Measurements from ENCODE around the gene KCNQ1. TPM values are rescaled to one million over a fixed set of nuclear protein-coding genes. Genes with fewer than 3 reads are reported as not detected.
A peak's percentile ranks its signal among the peaks of the same experiment; 100 is the strongest.

KCNQ1 gene
- total and polyA plus RNA-seq, 3 experiments from 2014 or later = 2.6 to 5.7 (median 3.4) TPM

DNA sequence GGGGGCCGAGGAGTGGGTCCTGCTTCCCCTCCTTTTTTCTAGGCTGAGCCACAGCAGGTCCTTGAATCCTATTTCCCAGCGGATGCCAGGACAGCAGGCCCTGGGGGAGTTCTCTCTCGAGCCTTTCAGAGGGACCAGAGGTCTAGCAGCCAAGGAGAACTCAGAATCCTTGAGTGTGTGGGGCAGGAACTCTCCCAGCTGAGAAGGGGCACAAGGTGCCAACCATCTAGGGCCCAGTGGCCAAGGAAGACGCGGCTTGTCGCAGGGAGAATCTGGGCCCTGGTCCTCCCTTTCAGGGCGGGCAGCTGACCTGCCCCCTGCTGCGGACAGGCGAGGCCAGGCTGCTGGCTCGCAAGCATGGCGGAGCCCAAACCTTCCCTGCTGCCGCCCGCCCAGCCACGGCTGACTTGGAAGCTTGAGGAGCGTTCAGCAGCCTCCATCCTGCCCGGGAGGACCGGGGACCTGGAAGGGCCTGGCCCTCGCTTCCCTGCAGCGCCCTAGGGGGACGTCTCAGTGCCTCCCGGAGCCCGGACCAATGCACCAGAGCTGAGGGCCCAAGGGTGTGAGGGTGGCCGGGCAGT lies 45.2 kb upstream of the KCNQ1 start:
- H3K4me1 ChIP-seq (ENCODE audit: insufficient read depth, low read length) = peaks cover 24% of the 10 kb centered on the region
- H3K27me3 ChIP-seq (ENCODE audit: insufficient read depth, low read length, poor library complexity, severe bottlenecking) = no peaks in the 10 kb centered on the region
- no peaks in the 10 kb centered on the region for H3K9me3 Mint-ChIP-seq
- POLR2A ChIA-PET = interaction anchor here (1.1 to 2.6 kb wide), 5 partner anchors 13 to 98 kb away, joined by 3 to 26 read pairs (median 4); partner anchors contain the start of genes C11orf21, CD81 and TSPAN32
- peaks cover 0 to 60% (median 0%) of the 10 kb centered on the region in 3 donors for H3K36me3 Mint-ChIP-seq
- no peaks in the 10 kb centered on the region for H3K9me3 ChIP-seq (ENCODE audit: low read length)
- peak overlapping the region; percentile 88 to 99 (median 91) for H3K4me3 Mint-ChIP-seq
- peak overlapping the region; percentile 97 for H3K27ac ChIP-seq (ENCODE audit: low read depth, low read length)
- H3K4me1 Mint-ChIP-seq = peaks cover 10 to 34% (median 18%) of the 10 kb centered on the region in 3 donors
- no peaks in the 10 kb centered on the region for H3K36me3 ChIP-seq (ENCODE audit: insufficient read depth, low read length)
- CTCF ChIA-PET = interaction anchor here (1.1 to 6.4 kb wide), 10 partner anchors 9 to 488 kb away, joined by 3 to 53 read pairs (median 4); partner anchors contain the start of genes C11orf21 and TSPAN32
- H3K27me3 Mint-ChIP-seq = peaks cover 0 to 3% of the 10 kb centered on the region in 2 donors
- peak overlapping the region; percentile 90 to 98 (median 96) for H3K27ac Mint-ChIP-seq
- DNase-seq = peak in 2 of 5 donors; percentile 20 to 61
- H3K4me3 ChIP-seq (ENCODE audit: low read length) = peak overlapping the region; percentile 89

GRCh38 chr11:2400069-2400761 lies 44.6 kb upstream of the KCNQ1 start, which contains the start of gene TSSC4:
TSSC4 (plus strand) TSS chr11:2400750; CDS start chr11:2402634, 1,884 bp downstream.
- H3K4me1 ChIP-seq (ENCODE audit: insufficient read depth, low read length) = peaks cover 24% of the 10 kb centered on the region
- H3K27ac Mint-ChIP-seq = peak within 1 kb of the TSS; percentile 90 to 98 (median 96)
- peak within 1 kb of the TSS; percentile 97 for H3K27ac ChIP-seq (ENCODE audit: low read depth, low read length)
- no peaks in the 10 kb centered on the region for H3K36me3 ChIP-seq (ENCODE audit: insufficient read depth, low read length)
- peak within 1 kb of the TSS; percentile 89 for H3K4me3 ChIP-seq (ENCODE audit: low read length)
- H3K9me3 ChIP-seq (ENCODE audit: low read length) = no peaks in the 10 kb centered on the region
- peak within 1 kb of the TSS; percentile 88 to 99 (median 91) for H3K4me3 Mint-ChIP-seq
- H3K27me3 ChIP-seq (ENCODE audit: insufficient read depth, low read length, poor library complexity, severe bottlenecking) = no peaks in the 10 kb centered on the region
- ChIA-PET POLR2A (interaction anchor here (0.6 to 2.6 kb wide), 10 partner anchors 13 to 492 kb away, joined by 3 to 26 read pairs (median 6); partner anchors contain the start of genes C11orf21, CD81 and TSPAN32), CTCF (interaction anchor here (0.7 to 6.4 kb wide), 19 partner anchors 9 to 488 kb away, joined by 3 to 53 read pairs (median 4); partner anchors contain the start of genes C11orf21, CD81 and TSPAN32)
- H3K27me3 Mint-ChIP-seq = peaks cover 0 to 3% of the 10 kb centered on the region in 2 donors
- peaks cover 0 to 59% (median 0%) of the 10 kb centered on the region in 3 donors for H3K36me3 Mint-ChIP-seq
- H3K9me3 Mint-ChIP-seq = no peaks in the 10 kb centered on the region
- peaks cover 10 to 34% (median 15%) of the 10 kb centered on the region in 3 donors for H3K4me1 Mint-ChIP-seq
- peak; percentile 99 to 100 (median 100) for DNase-seq

DNA sequence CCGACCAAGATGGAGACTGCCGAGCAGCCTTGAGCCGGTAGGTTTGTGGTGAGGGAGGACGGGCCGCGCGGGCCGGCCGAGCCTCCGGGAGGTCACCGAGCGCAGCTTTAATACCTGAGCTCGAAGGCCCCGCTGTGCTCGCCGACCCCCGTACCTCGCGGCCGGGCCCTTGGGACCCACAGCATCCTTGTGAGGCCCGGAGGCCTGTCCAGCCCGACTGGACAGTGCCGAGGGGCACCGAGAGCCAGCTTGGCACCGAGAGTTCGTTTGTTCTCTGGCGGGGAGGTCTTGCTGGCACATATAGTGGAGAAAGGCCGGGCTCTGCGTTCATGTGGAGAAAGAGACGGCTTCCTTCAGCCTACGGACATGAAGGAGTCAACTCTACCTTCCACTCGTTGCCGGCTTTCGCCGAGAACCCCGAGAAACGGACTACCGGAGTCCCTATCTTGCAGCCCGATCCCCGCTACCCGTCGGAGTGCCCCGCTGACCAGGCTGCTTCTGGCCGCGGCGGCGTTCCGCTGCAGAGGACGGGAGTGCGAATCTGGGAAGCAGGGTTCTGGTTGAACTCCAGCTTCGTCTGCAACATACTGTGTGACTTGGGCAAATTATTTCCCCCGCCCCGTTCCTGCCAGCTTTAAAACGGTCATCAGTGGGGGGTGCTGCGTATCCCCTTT lies 43.9 kb upstream of the KCNQ1 start:
- no peaks in the 10 kb centered on the region for H3K27me3 ChIP-seq (ENCODE audit: insufficient read depth, low read length, poor library complexity, severe bottlenecking)
- Mint-ChIP-seq H3K4me1 (peaks cover 10 to 34% (median 15%) of the 10 kb centered on the region in 3 donors), H3K4me3 (peak overlapping the region; percentile 88 to 99 (median 91)), H3K9me3 (no peaks in the 10 kb centered on the region), H3K27me3 (peaks cover 0 to 3% of the 10 kb centered on the region in 2 donors), H3K36me3 (peaks cover 0 to 56% (median 0%) of the 10 kb centered on the region in 3 donors), H3K27ac (peak overlapping the region; percentile 41 to 98 (median 94))
- POLR2A ChIA-PET = interaction anchor here (0.7 to 2.6 kb wide), 10 partner anchors 14 to 153 kb away, joined by 3 to 26 read pairs (median 6); partner anchors contain the start of genes C11orf21, CD81 and TSPAN32
- no peaks in the 10 kb centered on the region for H3K36me3 ChIP-seq (ENCODE audit: insufficient read depth, low read length)
- peak overlapping the region; percentile 81 for H3K27ac ChIP-seq (ENCODE audit: low read depth, low read length)
- no peaks in the 10 kb centered on the region for H3K9me3 ChIP-seq (ENCODE audit: low read length)
- peak overlapping the region; percentile 89 for H3K4me3 ChIP-seq (ENCODE audit: low read length)
- DNase-seq = no peak
- CTCF ChIA-PET = interaction anchor here (0.7 to 6.4 kb wide), 17 partner anchors 9 to 487 kb away, joined by 3 to 53 read pairs (median 4); partner anchors contain the start of genes C11orf21, CD81 and TSPAN32
- peaks cover 24% of the 10 kb centered on the region for H3K4me1 ChIP-seq (ENCODE audit: insufficient read depth, low read length)

- peaks cover 24% of the 10 kb centered on the region for H3K4me1 ChIP-seq (ENCODE audit: insufficient read depth, low read length)
- H3K27ac Mint-ChIP-seq = peak overlapping the region in 7 of 8 donors; percentile 21 to 98 (median 82)
- H3K36me3 ChIP-seq (ENCODE audit: insufficient read depth, low read length) = no peaks in the 10 kb centered on the region
- POLR2A ChIA-PET = interaction anchor here (1.1 to 2.6 kb wide), 3 partner anchors 19 to 99 kb away, joined by 5 to 26 read pairs (median 5); partner anchors contain the start of gene CD81
- no peaks in the 10 kb centered on the region for H3K27me3 ChIP-seq (ENCODE audit: insufficient read depth, low read length, poor library complexity, severe bottlenecking)
- H3K27ac ChIP-seq (ENCODE audit: low read depth, low read length) = peak overlapping the region; percentile 81
- H3K27me3 Mint-ChIP-seq = peaks cover 0 to 3% of the 10 kb centered on the region in 2 donors
- no peak for DNase-seq
- H3K36me3 Mint-ChIP-seq = peaks cover 0 to 50% (median 0%) of the 10 kb centered on the region in 3 donors
- no peaks in the 10 kb centered on the region for H3K9me3 ChIP-seq (ENCODE audit: low read length)
- peak overlapping the region; percentile 88 to 99 (median 91) for H3K4me3 Mint-ChIP-seq
- peaks cover 10 to 34% (median 15%) of the 10 kb centered on the region in 3 donors for H3K4me1 Mint-ChIP-seq
- no peaks in the 10 kb centered on the region for H3K9me3 Mint-ChIP-seq
- CTCF ChIA-PET = interaction anchor here (1.1 to 6.4 kb wide), 5 partner anchors 8 to 207 kb away, joined by 4 to 53 read pairs (median 5); no protein-coding TSS in a partner anchor
- H3K4me3 ChIP-seq (ENCODE audit: low read length) = peak overlapping the region; percentile 89
Measured at GRCh38 chr11:2401436-2401984, 43.3 kb upstream of the KCNQ1 start.

DNA sequence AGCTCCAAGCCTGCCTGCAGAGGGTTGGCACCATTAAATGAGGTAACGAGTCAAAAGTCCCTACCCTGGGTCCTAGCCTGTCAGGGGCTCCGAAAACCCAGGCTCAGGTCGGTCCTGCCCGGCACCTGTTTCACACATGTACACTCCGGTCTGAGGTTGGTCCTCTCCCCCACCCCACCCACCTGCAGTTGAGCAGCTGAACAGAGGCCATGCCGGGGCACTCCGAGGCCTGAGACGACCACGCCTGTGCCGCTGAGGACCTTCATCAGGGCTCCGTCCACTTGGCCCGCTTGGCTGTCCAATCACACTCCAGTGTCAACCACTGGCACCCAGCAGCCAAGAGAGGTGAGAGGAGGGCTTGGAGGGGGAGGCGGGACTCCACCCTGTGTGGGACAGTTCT lies 42.7 kb upstream of the KCNQ1 start:
- Histone ChIP-seq H3K27ac (ENCODE audit: low read depth, low read length) (no peak overlapping the region), H3K4me1 (ENCODE audit: insufficient read depth, low read length) (peaks cover 24% of the 10 kb centered on the region), H3K9me3 (ENCODE audit: low read length) (no peaks in the 10 kb centered on the region), H3K36me3 (ENCODE audit: insufficient read depth, low read length) (no peaks in the 10 kb centered on the region), H3K4me3 (ENCODE audit: low read length) (no peak overlapping the region), H3K27me3 (ENCODE audit: insufficient read depth, low read length, poor library complexity, severe bottlenecking) (no peaks in the 10 kb centered on the region)
- ChIA-PET CTCF (interaction anchor here (1.1 to 6.4 kb wide), 4 partner anchors 18 to 131 kb away, joined by 4 to 53 read pairs (median 11); no protein-coding TSS in a partner anchor), POLR2A (interaction anchor here (1.1 kb wide), 1 partner anchor 20 kb away, joined by 5 read pairs; no protein-coding TSS in a partner anchor)
- no peak for DNase-seq
- H3K27me3 Mint-ChIP-seq = peaks cover 0 to 3% of the 10 kb centered on the region in 2 donors
- peak overlapping the region in 3 of 8 donors; percentile 21 to 97 (median 70) for H3K27ac Mint-ChIP-seq
- H3K4me3 Mint-ChIP-seq = peak overlapping the region; percentile 62 to 99 (median 90)
- H3K4me1 Mint-ChIP-seq = peaks cover 10 to 34% (median 15%) of the 10 kb centered on the region in 3 donors
- peaks cover 0 to 44% (median 0%) of the 10 kb centered on the region in 3 donors for H3K36me3 Mint-ChIP-seq
- H3K9me3 Mint-ChIP-seq = no peaks in the 10 kb centered on the region

GRCh38 chr11:2402890-2403645 lies 41.7 kb upstream of the KCNQ1 start:
- Histone ChIP-seq H3K27ac (ENCODE audit: low read depth, low read length) (no peak overlapping the region), H3K4me3 (ENCODE audit: low read length) (no peak overlapping the region), H3K9me3 (ENCODE audit: low read length) (no peaks in the 10 kb centered on the region), H3K36me3 (ENCODE audit: insufficient read depth, low read length) (no peaks in the 10 kb centered on the region), H3K4me1 (ENCODE audit: insufficient read depth, low read length) (peaks cover 24% of the 10 kb centered on the region), H3K27me3 (ENCODE audit: insufficient read depth, low read length, poor library complexity, severe bottlenecking) (no peaks in the 10 kb centered on the region)
- ChIA-PET POLR2A (no interaction called here), CTCF (interaction anchor here (1.1 to 6.4 kb wide), 4 partner anchors 18 to 209 kb away, joined by 4 to 53 read pairs (median 4); no protein-coding TSS in a partner anchor)
- Mint-ChIP-seq H3K4me1 (peaks cover 10 to 34% (median 15%) of the 10 kb centered on the region in 3 donors), H3K27me3 (peaks cover 0 to 3% of the 10 kb centered on the region in 2 donors), H3K36me3 (peaks cover 0 to 37% (median 0%) of the 10 kb centered on the region in 3 donors), H3K9me3 (no peaks in the 10 kb centered on the region), H3K27ac (no peak overlapping the region), H3K4me3 (peak overlapping the region in 5 of 7 donors; percentile 61 to 99 (median 67))
- DNase-seq = no peak
